ENCODE data around the gene EFCC1.
"Not testable (repeated sequence)": the region's sequence is repeated elsewhere in the genome, so short reads cannot be mapped to it uniquely, and the experiment has no call there.

Gene EFCC1

DNA sequence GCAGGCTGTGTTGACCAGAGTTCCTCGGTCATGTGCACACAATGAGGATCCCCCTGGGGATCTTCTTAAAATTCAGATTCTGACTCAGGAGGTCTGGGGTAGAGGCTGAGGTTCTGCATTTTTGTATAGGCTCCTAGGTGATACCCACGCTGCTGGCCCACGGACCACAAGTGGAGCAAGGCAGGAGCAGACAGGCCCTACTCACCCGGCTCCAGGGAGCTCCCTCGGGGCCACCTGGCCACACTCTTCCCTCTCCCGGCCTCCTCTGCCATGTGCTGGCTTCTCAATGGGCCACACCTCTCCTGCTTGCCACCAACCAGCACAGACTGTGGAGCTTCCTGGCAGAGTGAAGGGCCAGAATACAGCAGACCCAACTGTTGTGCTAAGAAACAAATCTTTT lies 83.4 kb downstream of the EFCC1 start:
- TF ChIP-seq CTCF (conservative IDR thresholded peaks at IDR 0.05; ENCODE audit: control insufficient read depth, insufficient read depth, low read depth, low read length) = no peak
- no peak for DNase-seq (ENCODE audit: low read depth)

DNA sequence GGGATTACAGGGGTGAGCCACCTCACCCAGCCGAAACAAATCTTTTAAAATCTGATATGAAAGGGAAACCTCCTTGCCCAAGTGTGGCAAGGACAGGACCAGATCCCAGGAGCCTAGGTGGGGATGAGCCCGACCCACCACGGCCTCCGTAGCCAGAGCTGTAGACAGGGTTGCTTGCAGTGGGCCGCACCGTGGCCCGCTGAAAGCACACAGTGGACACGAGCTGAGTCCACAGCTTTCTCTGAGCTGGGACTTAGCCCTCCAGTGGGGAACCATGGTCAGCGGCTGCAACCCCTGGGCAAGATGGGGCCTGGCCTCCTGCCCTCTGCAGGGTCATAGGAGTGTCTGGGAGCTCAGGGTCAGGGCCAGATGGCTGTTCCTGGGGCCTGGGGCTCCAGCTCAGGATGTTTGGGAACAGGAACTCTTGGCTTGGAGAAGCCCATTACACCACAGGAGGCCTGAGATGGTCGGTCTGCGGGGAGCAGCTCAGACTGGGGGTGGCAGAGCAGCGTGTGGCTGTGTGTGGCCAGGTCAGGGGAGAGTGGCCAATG lies 84.1 kb downstream of the EFCC1 start:
- DNase-seq (ENCODE audit: low read depth) = no peak
- no peak overlapping the region for H3K4me3 ChIP-seq (ENCODE audit: control insufficient read depth, low read depth, low read length)
- no peak for TF ChIP-seq CTCF (conservative IDR thresholded peaks at IDR 0.05; ENCODE audit: control insufficient read depth, insufficient read depth, low read depth, low read length)

More for the DNA sequence above, 83.4 kb downstream of the EFCC1 start:
- H3K4me3 ChIP-seq (ENCODE audit: control insufficient read depth, low read depth, low read length) = no peak overlapping the region

DNA sequence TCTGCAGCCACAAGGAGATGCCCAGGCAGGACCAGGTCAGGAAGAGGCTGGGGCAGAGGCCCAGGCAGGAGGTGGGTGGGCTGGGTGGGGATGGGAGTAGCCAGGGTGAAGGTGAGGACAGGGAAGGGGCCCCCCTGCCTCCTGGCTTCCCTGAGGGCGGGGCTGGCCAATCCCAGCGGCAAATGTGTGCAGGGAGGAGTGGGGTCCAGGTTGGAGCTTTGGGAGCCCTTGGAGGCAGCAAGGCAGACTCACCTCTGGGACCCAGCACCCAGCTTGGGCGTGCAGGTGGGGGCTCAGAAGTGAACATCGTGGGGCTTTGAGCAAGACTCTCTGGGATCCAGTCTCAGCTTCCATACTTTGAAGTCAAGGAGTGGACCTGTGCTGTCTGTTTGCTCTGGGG lies 84.7 kb downstream of the EFCC1 start:
- no peak overlapping the region for H3K4me3 ChIP-seq (ENCODE audit: control insufficient read depth, low read depth, low read length)
- no peak for TF ChIP-seq CTCF (conservative IDR thresholded peaks at IDR 0.05; ENCODE audit: control insufficient read depth, insufficient read depth, low read depth, low read length)
- no peak for DNase-seq (ENCODE audit: low read depth)

- no peak overlapping the region for H3K4me3 ChIP-seq (ENCODE audit: control insufficient read depth, low read depth, low read length)
- no peak for TF ChIP-seq CTCF (conservative IDR thresholded peaks at IDR 0.05; ENCODE audit: control insufficient read depth, insufficient read depth, low read depth, low read length)
- DNase-seq (ENCODE audit: low read depth) = peak; percentile 11
Measured at GRCh38 chr3:129087138-129087702, 86.1 kb downstream of the EFCC1 start.

- peak; percentile 40 for DNase-seq (ENCODE audit: low read depth)
- H3K4me3 ChIP-seq (ENCODE audit: control insufficient read depth, low read depth, low read length) = not testable (repeated sequence)
Measured at GRCh38 chr3:129087904-129088303, 86.8 kb downstream of the EFCC1 start.

- not testable (repeated sequence) for H3K4me3 ChIP-seq (ENCODE audit: control insufficient read depth, low read depth, low read length); DNase-seq (ENCODE audit: low read depth)
Measured at GRCh38 chr3:129088312-129088711, 87.2 kb downstream of the EFCC1 start.
